Measurements from ENCODE around the gene CHMP1A.
"Not testable (repeated sequence)": the region's sequence is repeated elsewhere in the genome, so short reads cannot be mapped to it uniquely, and the experiment has no call there.

The CHMP1A gene

GRCh38 chr16:89658221-89658879, 842 bp upstream of the CHMP1A start:
- no peak for DNase-seq (ENCODE audit: low read depth in 2 of 2)

GRCh38 chr16:89656435-89657121, 930 bp downstream of the CHMP1A start:
- DNase-seq (ENCODE audit: low read depth in 2 of 2): no peak

- no peak for DNase-seq (ENCODE audit: low read depth in 2 of 2)
Measured at GRCh38 chr16:89655062-89655643, 2.4 kb downstream of the CHMP1A start.

GRCh38 chr16:89653656-89654295, 3.7 kb downstream of the CHMP1A start:
- DNase-seq (ENCODE audit: low read depth in 2 of 2): no peak

GRCh38 chr16:89651584-89651983, 5.9 kb downstream of the CHMP1A start:
- no peak for DNase-seq (ENCODE audit: low read depth in 2 of 2)

- DNase-seq (ENCODE audit: low read depth in 2 of 2): no peak
Measured at GRCh38 chr16:89646906-89647305, 10.6 kb downstream of the CHMP1A start.

- no peak for DNase-seq (ENCODE audit: low read depth in 2 of 2)
Measured at GRCh38 chr16:89646270-89646669, 11.2 kb downstream of the CHMP1A start.

GRCh38 chr16:89645122-89645521, 12.4 kb downstream of the CHMP1A start:
- DNase-seq (ENCODE audit: low read depth in 2 of 2): no peak

GRCh38 chr16:89643769-89644300, 13.7 kb downstream of the CHMP1A start:
- DNase-seq (ENCODE audit: low read depth in 2 of 2): no peak

- no peak for DNase-seq (ENCODE audit: low read depth in 2 of 2)
Measured at GRCh38 chr16:89642574-89642973, 14.9 kb downstream of the CHMP1A start.

- no peak for DNase-seq (ENCODE audit: low read depth in 2 of 2)
Measured at GRCh38 chr16:89641458-89642119, 15.9 kb downstream of the CHMP1A start.

- DNase-seq (ENCODE audit: low read depth in 2 of 2): no peak
Measured at GRCh38 chr16:89639385-89639784, 18.1 kb downstream of the CHMP1A start.

GRCh38 chr16:89638455-89638854, 19.1 kb downstream of the CHMP1A start:
- DNase-seq (ENCODE audit: low read depth in 2 of 2): no peak

- no peak for DNase-seq (ENCODE audit: low read depth in 2 of 2)
Measured at GRCh38 chr16:89637379-89637778, 20.1 kb downstream of the CHMP1A start.

GRCh38 chr16:89636663-89637062, 20.8 kb downstream of the CHMP1A start:
- DNase-seq (ENCODE audit: low read depth in 2 of 2): no peak

- DNase-seq (ENCODE audit: low read depth in 2 of 2): not testable (repeated sequence)
Measured at GRCh38 chr16:89634463-89635385, 22.8 kb downstream of the CHMP1A start.

GRCh38 chr16:89633064-89633631, 24.4 kb downstream of the CHMP1A start:
- peak; percentile 32 to 36 for DNase-seq (ENCODE audit: low read depth in 2 of 2)

- no peak for DNase-seq (ENCODE audit: low read depth in 2 of 2)
Measured at GRCh38 chr16:89629827-89630610, 27.5 kb downstream of the CHMP1A start.
